Measurements from ENCODE around the gene PRKCA. TPM values are rescaled to one million over a fixed set of nuclear protein-coding genes. Genes with fewer than 3 reads are reported as not detected.

The PRKCA gene
- total and polyA plus RNA-seq, 10 of the 15 experiments (the other 5 are each of a cell fraction or from before 2014, with no cell fraction given) = 0.11 to 14.6 (median 0.72) TPM

DNA sequence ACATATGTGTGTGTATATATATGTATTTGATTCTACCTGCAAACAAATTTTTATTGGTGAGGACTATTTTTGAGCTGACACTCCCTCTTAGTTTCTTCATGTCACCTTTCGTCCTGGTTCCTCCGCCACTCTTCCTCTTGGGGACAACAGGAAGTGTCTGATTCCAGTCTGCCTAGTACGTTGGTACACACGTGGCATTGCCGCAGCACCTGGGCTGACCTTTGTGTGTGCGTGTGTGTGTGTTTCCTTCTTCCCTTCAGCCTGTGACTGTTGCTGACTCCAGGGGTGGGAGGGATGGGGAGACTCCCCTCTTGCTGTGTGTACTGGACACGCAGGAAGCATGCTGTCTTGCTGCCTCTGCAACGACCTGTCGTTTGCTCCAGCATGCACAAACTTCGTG lies 503.2 kb downstream of the PRKCA start:
- no peak for DNase-seq (ENCODE audit: low read depth, low spot score)
- ChIA-PET RAD21 (ENCODE audit: unreplicated experiment) (interaction anchor here (0.9 kb wide), 1 partner anchor 132 kb away, joined by 3 read pairs; no protein-coding TSS in a partner anchor), SMC1A (ENCODE audit: uncharacterized antibody, unreplicated experiment) (no interaction called here), CTCF (interaction anchor here (1.4 kb wide), 1 partner anchor 12 kb away, joined by 5 read pairs; no protein-coding TSS in a partner anchor), POLR2A (no interaction called here)
- BruUV-seq (replicated peaks) = no TSS peak
- Histone ChIP-seq H2AFZ (ENCODE audit: control insufficient read depth, low read depth, low read length) (no peak overlapping the region), H3K9ac (ENCODE audit: control insufficient read depth, insufficient read depth, low read length) (no peak overlapping the region), H3K79me2 (ENCODE audit: control insufficient read depth, insufficient read depth, low read length) (no peaks in the 10 kb centered on the region), H3K4me1 (ENCODE audit: control insufficient read depth, insufficient read depth, low read length) (no peaks in the 10 kb centered on the region), H4K20me1 (ENCODE audit: control insufficient read depth, insufficient read depth) (no peaks in the 10 kb centered on the region), H3K4me3 (no peak overlapping the region), H3K9me3 (replicated peaks; ENCODE audit: control insufficient read depth, insufficient read depth, low read length) (no peaks in the 10 kb centered on the region), H3K36me3 (ENCODE audit: control insufficient read depth in 2 of 2, insufficient read depth in 2 of 2, low read length in 1 of 2) (no peaks in the 10 kb centered on the region), H3K4me2 (ENCODE audit: control insufficient read depth, insufficient read depth) (no peak overlapping the region), H3K27ac (ENCODE audit: control insufficient read depth, insufficient read depth) (no peak overlapping the region), H3K27me3 (replicated peaks in 1 of 2; ENCODE audit: control insufficient read depth in 2 of 2, insufficient read depth in 2 of 2, low read length in 1 of 2) (no peaks in the 10 kb centered on the region)
- TF ChIP-seq TAF1 (IDR thresholded peaks at IDR 0.05; ENCODE audit: borderline replicate concordance, low read depth, low read length) (no peak), POU2F2 (IDR thresholded peaks at IDR 0.05; ENCODE audit: borderline replicate concordance, low read depth, low read length) (no peak), YBX1 (IDR thresholded peaks at IDR 0.05) (no peak), RB1 (IDR thresholded peaks at IDR 0.05; ENCODE audit: borderline replicate concordance) (no peak), FOS (IDR thresholded peaks at IDR 0.05; ENCODE audit: borderline replicate concordance, extremely low read depth, insufficient read length) (no peak), MEF2A (IDR thresholded peaks at IDR 0.05; ENCODE audit: insufficient read depth, low read depth, low read length) (no peak), MLLT1 (IDR thresholded peaks at IDR 0.05) (no peak), TBL1XR1 (IDR thresholded peaks at IDR 0.05; ENCODE audit: low read depth, low read length) (no peak), ZBED1 (IDR thresholded peaks at IDR 0.05; ENCODE audit: borderline replicate concordance) (no peak), ZNF622 (IDR thresholded peaks at IDR 0.05) (no peak), SIN3A (IDR thresholded peaks at IDR 0.05; ENCODE audit: low read depth, low read length) (no peak)
- TF ChIP-seq, protein P1, sequence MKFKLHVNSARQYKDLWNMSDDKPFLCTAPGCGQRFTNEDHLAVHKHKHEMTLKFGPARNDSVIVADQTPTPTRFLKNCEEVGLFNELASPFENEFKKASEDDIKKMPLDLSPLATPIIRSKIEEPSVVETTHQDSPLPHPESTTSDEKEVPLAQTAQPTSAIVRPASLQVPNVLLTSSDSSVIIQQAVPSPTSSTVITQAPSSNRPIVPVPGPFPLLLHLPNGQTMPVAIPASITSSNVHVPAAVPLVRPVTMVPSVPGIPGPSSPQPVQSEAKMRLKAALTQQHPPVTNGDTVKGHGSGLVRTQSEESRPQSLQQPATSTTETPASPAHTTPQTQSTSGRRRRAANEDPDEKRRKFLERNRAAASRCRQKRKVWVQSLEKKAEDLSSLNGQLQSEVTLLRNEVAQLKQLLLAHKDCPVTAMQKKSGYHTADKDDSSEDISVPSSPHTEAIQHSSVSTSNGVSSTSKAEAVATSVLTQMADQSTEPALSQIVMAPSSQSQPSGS (IDR thresholded peaks at IDR 0.05; ENCODE audit: low read length) = no peak
- TF ChIP-seq, protein P2, sequence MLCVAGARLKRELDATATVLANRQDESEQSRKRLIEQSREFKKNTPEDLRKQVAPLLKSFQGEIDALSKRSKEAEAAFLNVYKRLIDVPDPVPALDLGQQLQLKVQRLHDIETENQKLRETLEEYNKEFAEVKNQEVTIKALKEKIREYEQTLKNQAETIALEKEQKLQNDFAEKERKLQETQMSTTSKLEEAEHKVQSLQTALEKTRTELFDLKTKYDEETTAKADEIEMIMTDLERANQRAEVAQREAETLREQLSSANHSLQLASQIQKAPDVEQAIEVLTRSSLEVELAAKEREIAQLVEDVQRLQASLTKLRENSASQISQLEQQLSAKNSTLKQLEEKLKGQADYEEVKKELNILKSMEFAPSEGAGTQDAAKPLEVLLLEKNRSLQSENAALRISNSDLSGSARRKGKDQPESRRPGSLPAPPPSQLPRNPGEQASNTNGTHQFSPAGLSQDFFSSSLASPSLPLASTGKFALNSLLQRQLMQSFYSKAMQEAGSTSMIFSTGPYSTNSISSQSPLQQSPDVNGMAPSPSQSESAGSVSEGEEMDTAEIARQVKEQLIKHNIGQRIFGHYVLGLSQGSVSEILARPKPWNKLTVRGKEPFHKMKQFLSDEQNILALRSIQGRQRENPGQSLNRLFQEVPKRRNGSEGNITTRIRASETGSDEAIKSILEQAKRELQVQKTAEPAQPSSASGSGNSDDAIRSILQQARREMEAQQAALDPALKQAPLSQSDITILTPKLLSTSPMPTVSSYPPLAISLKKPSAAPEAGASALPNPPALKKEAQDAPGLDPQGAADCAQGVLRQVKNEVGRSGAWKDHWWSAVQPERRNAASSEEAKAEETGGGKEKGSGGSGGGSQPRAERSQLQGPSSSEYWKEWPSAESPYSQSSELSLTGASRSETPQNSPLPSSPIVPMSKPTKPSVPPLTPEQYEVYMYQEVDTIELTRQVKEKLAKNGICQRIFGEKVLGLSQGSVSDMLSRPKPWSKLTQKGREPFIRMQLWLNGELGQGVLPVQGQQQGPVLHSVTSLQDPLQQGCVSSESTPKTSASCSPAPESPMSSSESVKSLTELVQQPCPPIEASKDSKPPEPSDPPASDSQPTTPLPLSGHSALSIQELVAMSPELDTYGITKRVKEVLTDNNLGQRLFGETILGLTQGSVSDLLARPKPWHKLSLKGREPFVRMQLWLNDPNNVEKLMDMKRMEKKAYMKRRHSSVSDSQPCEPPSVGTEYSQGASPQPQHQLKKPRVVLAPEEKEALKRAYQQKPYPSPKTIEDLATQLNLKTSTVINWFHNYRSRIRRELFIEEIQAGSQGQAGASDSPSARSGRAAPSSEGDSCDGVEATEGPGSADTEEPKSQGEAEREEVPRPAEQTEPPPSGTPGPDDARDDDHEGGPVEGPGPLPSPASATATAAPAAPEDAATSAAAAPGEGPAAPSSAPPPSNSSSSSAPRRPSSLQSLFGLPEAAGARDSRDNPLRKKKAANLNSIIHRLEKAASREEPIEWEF (IDR thresholded peaks at IDR 0.05; ENCODE audit: insufficient replicate concordance, low read depth, low read length) = no peak
- TF ChIP-seq, protein P3, sequence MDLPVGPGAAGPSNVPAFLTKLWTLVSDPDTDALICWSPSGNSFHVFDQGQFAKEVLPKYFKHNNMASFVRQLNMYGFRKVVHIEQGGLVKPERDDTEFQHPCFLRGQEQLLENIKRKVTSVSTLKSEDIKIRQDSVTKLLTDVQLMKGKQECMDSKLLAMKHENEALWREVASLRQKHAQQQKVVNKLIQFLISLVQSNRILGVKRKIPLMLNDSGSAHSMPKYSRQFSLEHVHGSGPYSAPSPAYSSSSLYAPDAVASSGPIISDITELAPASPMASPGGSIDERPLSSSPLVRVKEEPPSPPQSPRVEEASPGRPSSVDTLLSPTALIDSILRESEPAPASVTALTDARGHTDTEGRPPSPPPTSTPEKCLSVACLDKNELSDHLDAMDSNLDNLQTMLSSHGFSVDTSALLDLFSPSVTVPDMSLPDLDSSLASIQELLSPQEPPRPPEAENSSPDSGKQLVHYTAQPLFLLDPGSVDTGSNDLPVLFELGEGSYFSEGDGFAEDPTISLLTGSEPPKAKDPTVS (IDR thresholded peaks at IDR 0.05; ENCODE audit: low read depth, low read length) = no peak
- no peak for ATAC-seq
- 15% methylated on average over 9 of the region's 10 CpGs for WGBS (ENCODE audit: insufficient coverage, insufficient replicate concordance, low lambda C conversion rate, missing lambda C conversion rate)
- intact Hi-C loops (cut with micrococcal nuclease; ENCODE audit: unreplicated experiment) (no loop called here), in situ Hi-C loops (cut with MboI) (no loop called here)
- FAIRE-seq = no peak

Measured in GM12878 (cell line).